Measurements from ENCODE around the gene LTBR.

LTBR gene

DNA sequence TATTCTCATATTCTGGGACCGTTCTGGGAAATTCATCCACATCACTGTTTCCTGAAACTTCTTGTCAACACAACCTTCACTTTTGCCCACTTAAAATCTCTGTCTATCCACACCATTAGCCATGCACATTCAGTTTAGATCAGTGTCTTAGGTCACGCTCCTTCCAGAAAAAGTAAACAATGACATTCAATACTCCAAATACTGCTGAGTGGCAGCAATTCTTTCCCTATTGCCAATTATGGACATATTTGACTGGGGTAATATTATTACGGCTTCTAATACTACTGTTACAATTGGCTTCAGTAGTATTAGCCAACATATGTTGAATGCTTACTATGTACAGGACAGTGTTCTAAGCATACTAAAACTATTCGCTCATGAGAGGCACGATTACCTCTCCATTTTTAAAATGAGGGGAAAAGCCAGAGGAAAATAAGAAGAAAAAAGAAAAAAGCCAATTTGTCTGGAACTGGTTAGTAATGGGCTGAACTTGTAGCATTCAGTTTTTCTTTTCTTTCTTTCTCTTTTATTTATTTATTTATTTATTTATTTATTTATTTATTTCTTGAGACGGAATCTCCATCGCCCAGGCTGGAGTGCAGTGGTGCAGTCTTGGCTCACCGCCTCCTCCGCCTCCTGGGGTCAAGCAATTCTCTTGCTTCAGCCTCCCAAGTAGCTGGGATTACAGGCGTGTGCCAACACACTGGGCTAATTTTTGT, 23.4 kb downstream of the LTBR start (continued):
- TF ChIP-seq, protein P1, sequence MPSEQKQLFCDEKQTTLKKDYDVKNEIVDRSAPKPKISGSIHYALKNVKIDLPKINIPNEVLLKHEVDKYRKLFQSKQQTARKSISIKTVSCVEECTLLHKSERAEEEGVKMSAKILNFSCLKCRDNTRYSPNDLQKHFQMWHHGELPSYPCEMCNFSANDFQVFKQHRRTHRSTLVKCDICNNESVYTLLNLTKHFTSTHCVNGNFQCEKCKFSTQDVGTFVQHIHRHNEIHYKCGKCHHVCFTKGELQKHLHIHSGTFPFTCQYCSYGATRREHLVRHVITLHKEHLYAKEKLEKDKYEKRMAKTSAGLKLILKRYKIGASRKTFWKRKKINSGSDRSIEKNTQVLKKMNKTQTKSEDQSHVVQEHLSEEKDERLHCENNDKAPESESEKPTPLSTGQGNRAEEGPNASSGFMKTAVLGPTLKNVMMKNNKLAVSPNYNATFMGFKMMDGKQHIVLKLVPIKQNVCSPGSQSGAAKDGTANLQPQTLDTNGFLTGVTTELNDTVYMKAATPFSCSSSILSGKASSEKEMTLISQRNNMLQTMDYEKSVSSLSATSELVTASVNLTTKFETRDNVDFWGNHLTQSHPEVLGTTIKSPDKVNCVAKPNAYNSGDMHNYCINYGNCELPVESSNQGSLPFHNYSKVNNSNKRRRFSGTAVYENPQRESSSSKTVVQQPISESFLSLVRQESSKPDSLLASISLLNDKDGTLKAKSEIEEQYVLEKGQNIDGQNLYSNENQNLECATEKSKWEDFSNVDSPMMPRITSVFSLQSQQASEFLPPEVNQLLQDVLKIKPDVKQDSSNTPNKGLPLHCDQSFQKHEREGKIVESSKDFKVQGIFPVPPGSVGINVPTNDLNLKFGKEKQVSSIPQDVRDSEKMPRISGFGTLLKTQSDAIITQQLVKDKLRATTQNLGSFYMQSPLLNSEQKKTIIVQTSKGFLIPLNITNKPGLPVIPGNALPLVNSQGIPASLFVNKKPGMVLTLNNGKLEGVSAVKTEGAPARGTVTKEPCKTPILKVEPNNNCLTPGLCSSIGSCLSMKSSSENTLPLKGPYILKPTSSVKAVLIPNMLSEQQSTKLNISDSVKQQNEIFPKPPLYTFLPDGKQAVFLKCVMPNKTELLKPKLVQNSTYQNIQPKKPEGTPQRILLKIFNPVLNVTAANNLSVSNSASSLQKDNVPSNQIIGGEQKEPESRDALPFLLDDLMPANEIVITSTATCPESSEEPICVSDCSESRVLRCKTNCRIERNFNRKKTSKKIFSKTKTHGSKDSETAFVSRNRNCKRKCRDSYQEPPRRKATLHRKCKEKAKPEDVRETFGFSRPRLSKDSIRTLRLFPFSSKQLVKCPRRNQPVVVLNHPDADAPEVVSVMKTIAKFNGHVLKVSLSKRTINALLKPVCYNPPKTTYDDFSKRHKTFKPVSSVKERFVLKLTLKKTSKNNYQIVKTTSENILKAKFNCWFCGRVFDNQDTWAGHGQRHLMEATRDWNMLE (tag by site-specific recombination; conservative IDR thresholded peaks at IDR 0.05; ENCODE audit: low read depth) = peak; percentile 96
- TF ChIP-seq ZNF394 (tag by site-specific recombination; IDR thresholded peaks at IDR 0.05; ENCODE audit: borderline replicate concordance) = peak; percentile 99
- TF ChIP-seq ZNF114 (tag by site-specific recombination; IDR thresholded peaks at IDR 0.05) = no peak
- no peak for TF ChIP-seq ZNF239 (tag by site-specific recombination; IDR thresholded peaks at IDR 0.05)
- TF ChIP-seq ZNF366 (tag by site-specific recombination; conservative IDR thresholded peaks at IDR 0.05) = 0 out of 2 replicates have a peak, but pooled peaks have one; percentile 37
- TF ChIP-seq ZNF140 (tag by site-specific recombination; IDR thresholded peaks at IDR 0.05) = peak; percentile 89; the same call in 1 of the 2 replicates

DNA sequence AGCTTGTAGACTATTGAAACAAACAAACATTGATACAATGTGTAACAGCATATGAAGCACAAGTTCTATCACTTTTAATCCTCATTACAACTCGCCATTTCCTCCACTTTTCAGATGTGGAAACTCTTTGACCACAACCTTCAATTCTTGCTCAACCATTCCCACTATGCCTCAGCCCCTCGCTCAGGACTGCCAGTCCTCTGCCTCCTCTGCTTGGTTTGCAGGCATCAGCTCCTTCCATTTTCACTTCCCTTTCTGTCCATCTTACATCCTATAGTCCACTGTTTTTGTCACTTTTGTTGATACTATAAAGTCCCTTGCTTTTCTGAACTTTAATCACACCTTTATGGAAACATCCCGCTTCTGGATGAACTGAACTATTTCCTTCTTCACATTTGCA, 32.6 kb downstream of the LTBR start:
- Histone ChIP-seq H3K4me3 (ENCODE audit: low read depth, low read length) (no peak overlapping the region), H3K36me3 (ENCODE audit: control insufficient read depth in 2 of 2, insufficient read depth in 1 of 2, low read length in 2 of 2) (no peaks in the 10 kb centered on the region), H3K4me1 (ENCODE audit: control insufficient read depth, insufficient read depth, low read length) (no peaks in the 10 kb centered on the region), H3K9me3 (ENCODE audit: control insufficient read depth, insufficient read depth, low read depth, low read length) (no peaks in the 10 kb centered on the region), H3K27ac (ENCODE audit: extremely low read depth, low read depth, low read length) (no peak overlapping the region)
- ChIA-PET POLR2A (interaction anchor here (0.7 to 0.8 kb wide), 2 partner anchors 54 to 471 kb away, joined by 3 read pairs; partner anchors contain the start of gene VAMP1), CTCF (interaction anchor here (2.7 kb wide), 1 partner anchor 49 kb away, joined by 9 read pairs; no protein-coding TSS in a partner anchor)
- TF ChIP-seq, protein P2, sequence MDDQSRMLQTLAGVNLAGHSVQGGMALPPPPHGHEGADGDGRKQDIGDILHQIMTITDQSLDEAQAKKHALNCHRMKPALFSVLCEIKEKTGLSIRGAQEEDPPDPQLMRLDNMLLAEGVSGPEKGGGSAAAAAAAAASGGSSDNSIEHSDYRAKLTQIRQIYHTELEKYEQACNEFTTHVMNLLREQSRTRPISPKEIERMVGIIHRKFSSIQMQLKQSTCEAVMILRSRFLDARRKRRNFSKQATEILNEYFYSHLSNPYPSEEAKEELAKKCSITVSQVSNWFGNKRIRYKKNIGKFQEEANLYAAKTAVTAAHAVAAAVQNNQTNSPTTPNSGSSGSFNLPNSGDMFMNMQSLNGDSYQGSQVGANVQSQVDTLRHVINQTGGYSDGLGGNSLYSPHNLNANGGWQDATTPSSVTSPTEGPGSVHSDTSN (CRISPR knock-in tag; IDR thresholded peaks at IDR 0.05) = no peak
- no peak for TF ChIP-seq WT1 (tag by site-specific recombination; IDR thresholded peaks at IDR 0.05)
- TF ChIP-seq, protein P3, sequence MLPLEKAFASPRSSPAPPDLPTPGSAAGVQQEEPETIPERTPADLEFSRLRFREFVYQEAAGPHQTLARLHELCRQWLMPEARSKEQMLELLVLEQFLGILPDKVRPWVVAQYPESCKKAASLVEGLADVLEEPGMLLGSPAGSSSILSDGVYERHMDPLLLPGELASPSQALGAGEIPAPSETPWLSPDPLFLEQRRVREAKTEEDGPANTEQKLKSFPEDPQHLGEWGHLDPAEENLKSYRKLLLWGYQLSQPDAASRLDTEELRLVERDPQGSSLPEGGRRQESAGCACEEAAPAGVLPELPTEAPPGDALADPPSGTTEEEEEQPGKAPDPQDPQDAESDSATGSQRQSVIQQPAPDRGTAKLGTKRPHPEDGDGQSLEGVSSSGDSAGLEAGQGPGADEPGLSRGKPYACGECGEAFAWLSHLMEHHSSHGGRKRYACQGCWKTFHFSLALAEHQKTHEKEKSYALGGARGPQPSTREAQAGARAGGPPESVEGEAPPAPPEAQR (tag by site-specific recombination; IDR thresholded peaks at IDR 0.05) = no peak
- TF ChIP-seq GLI4 (tag by site-specific recombination; IDR thresholded peaks at IDR 0.05) = no peak
- no peak for TF ChIP-seq ZNF202 (tag by site-specific recombination; IDR thresholded peaks at IDR 0.05; ENCODE audit: borderline replicate concordance)
- TF ChIP-seq ZNF24 (tag by site-specific recombination; IDR thresholded peaks at IDR 0.05) = no peak
- TF ChIP-seq, protein P4, sequence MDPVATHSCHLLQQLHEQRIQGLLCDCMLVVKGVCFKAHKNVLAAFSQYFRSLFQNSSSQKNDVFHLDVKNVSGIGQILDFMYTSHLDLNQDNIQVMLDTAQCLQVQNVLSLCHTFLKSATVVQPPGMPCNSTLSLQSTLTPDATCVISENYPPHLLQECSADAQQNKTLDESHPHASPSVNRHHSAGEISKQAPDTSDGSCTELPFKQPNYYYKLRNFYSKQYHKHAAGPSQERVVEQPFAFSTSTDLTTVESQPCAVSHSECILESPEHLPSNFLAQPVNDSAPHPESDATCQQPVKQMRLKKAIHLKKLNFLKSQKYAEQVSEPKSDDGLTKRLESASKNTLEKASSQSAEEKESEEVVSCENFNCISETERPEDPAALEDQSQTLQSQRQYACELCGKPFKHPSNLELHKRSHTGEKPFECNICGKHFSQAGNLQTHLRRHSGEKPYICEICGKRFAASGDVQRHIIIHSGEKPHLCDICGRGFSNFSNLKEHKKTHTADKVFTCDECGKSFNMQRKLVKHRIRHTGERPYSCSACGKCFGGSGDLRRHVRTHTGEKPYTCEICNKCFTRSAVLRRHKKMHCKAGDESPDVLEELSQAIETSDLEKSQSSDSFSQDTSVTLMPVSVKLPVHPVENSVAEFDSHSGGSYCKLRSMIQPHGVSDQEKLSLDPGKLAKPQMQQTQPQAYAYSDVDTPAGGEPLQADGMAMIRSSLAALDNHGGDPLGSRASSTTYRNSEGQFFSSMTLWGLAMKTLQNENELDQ (tag by site-specific recombination; IDR thresholded peaks at IDR 0.05; ENCODE audit: low read depth) = no peak
- no peak for TF ChIP-seq ZNF677 (tag by site-specific recombination; IDR thresholded peaks at IDR 0.05)
- no peak for TF ChIP-seq BCL11B (tag by site-specific recombination; IDR thresholded peaks at IDR 0.05; ENCODE audit: low read depth)
- TF ChIP-seq YY2 (tag by site-specific recombination; IDR thresholded peaks at IDR 0.05) = no peak
- no peak for TF ChIP-seq MEIS1 (CRISPR knock-in tag; IDR thresholded peaks at IDR 0.05; ENCODE audit: borderline replicate concordance)
- no peak for TF ChIP-seq ZNF10 (tag by site-specific recombination; IDR thresholded peaks at IDR 0.05)
- TF ChIP-seq ZNF785 (tag by site-specific recombination; IDR thresholded peaks at IDR 0.05) = no peak
- no peak for TF ChIP-seq ZNF292 (tag by site-specific recombination; IDR thresholded peaks at IDR 0.05; ENCODE audit: borderline replicate concordance, low read depth)
- TF ChIP-seq, protein P5, sequence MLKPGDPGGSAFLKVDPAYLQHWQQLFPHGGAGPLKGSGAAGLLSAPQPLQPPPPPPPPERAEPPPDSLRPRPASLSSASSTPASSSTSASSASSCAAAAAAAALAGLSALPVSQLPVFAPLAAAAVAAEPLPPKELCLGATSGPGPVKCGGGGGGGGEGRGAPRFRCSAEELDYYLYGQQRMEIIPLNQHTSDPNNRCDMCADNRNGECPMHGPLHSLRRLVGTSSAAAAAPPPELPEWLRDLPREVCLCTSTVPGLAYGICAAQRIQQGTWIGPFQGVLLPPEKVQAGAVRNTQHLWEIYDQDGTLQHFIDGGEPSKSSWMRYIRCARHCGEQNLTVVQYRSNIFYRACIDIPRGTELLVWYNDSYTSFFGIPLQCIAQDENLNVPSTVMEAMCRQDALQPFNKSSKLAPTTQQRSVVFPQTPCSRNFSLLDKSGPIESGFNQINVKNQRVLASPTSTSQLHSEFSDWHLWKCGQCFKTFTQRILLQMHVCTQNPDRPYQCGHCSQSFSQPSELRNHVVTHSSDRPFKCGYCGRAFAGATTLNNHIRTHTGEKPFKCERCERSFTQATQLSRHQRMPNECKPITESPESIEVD (tag by site-specific recombination; IDR thresholded peaks at IDR 0.05) = no peak
- no peak for TF ChIP-seq SP3 (tag by site-specific recombination; IDR thresholded peaks at IDR 0.05)
- TF ChIP-seq ZXDB (tag by site-specific recombination; IDR thresholded peaks at IDR 0.05) = no peak
- TF ChIP-seq ZNF561 (tag by site-specific recombination; IDR thresholded peaks at IDR 0.05; ENCODE audit: borderline replicate concordance) = no peak
